ENCODE data around the gene SUN1. TPM values are rescaled to one million over a fixed set of nuclear protein-coding genes. Genes with fewer than 3 reads are reported as not detected.

Gene SUN1
- total RNA-seq, 1 donor, result 118 TPM

- DNase-seq (ENCODE audit: low read depth in 2 of 3, low spot score in 2 of 3), result no peak
Measured at GRCh38 chr7:886626-887487, 54.6 kb downstream of the SUN1 start.

DNA sequence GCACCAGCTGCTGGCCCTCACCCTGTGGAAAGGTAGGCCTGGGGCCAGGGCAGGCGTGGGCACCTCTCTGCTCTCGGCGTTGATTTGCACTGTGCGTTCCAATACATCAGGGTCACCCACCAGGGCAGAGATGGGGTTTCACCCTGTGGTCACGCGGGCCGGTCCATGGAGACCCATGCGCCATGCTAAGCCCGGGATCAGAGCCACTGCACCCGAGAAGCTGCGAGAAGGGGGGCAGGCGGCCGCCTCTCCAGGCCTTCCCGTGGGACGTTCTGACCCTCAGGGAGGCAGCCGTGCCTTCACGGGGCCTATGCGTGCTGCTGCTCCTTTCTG, 55.2 kb downstream of the SUN1 start:
- DNase-seq (ENCODE audit: low read depth in 2 of 3, low spot score in 2 of 3), result no peak

DNA sequence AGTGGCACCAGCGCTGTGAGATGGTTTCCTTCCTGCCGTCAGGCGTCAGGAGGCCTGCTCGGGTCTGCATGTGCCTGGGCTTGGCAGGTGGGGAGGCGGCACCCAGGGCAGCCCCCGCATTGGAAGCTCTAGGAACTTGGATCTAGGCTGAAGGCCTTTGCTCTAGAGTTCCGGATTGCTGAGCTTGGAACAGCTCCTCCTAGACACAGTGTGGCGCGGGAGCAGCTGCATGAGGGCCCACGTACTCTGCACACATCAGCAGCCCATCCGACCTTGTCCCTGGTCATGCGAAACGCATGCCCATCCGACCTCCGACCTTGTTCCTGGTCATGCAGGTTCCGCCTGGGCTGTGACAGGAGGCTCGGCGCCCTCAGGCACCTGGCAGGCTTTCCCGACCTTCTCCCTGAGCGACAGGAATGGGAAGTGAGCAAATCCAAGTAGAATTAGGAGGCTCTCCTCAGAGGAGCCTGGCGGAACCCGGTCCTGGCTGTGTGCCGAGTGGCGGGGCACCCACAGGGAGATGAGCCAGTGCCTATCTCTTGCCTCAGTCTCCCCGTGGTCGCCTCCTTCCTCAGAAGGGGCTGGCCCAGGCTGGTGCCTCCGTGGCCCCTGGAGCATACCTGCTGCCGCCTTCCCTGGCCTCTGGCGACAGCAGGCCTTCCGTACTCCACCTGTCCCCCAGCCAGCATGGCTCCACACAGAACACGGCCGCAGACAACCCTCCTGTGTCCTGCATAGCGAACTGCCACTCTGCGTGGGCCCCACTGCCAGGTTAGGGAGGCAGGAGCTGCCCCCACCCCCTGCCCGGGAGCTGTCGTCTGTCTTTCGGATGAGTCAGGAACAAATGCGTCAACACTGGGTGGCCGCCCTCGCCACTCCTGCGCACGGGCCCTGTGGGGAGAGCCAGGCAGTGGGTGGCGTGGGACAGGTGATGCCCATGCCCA, 56.1 kb downstream of the SUN1 start:
- no peak for DNase-seq (ENCODE audit: low read depth in 2 of 3, low spot score in 2 of 3)

DNA sequence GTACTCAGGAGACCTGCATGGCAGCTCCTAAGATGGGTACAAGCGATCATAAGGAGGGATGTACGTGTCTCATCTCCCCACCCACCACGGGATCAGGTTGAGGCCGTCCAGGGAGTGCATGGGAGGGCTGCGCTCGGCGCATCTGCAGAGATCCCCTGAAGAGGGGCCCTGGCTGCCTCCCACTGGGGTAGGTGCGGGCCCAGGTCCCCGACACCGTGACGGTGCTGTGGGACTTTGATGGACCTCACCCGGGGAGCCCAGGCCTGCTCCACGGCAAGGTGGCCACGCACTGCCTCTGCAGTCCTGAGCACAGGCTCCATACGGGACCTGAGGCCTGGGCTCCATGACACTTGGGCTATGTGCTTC, 56.7 kb downstream of the SUN1 start:
- no peak for DNase-seq (ENCODE audit: low read depth in 2 of 3, low spot score in 2 of 3)

- no peak for DNase-seq (ENCODE audit: low read depth in 2 of 3, low spot score in 2 of 3)
Measured at GRCh38 chr7:889391-889790, 57.1 kb downstream of the SUN1 start.

- DNase-seq (ENCODE audit: low read depth in 2 of 3, low spot score in 2 of 3), result no peak
Measured at GRCh38 chr7:890868-891267, 58.6 kb downstream of the SUN1 start.

GRCh38 chr7:891291-891690, 59.0 kb downstream of the SUN1 start:
- no peak for DNase-seq (ENCODE audit: low read depth in 2 of 3, low spot score in 2 of 3)

DNA sequence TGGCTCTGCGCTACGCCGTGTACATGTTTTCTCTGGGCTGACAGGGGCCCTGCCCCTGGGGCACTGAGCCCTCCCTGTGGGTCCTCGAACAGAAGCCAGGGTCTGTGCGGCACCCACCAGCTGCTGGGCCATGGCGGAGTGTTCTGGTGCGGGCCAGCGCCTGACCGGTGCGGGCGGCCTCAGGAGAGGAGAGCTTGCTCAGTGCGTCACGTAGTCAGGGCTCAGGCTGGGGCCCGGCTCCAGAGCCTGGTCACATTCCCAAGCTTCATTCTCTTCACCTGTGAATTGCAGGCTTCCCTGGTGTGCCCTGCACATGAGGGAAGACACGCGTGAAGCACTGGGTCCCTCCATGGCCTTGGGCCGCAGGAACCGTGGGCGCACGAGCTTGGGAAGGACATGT, 59.5 kb downstream of the SUN1 start:
- DNase-seq (ENCODE audit: low read depth in 2 of 3, low spot score in 2 of 3), result no peak

DNA sequence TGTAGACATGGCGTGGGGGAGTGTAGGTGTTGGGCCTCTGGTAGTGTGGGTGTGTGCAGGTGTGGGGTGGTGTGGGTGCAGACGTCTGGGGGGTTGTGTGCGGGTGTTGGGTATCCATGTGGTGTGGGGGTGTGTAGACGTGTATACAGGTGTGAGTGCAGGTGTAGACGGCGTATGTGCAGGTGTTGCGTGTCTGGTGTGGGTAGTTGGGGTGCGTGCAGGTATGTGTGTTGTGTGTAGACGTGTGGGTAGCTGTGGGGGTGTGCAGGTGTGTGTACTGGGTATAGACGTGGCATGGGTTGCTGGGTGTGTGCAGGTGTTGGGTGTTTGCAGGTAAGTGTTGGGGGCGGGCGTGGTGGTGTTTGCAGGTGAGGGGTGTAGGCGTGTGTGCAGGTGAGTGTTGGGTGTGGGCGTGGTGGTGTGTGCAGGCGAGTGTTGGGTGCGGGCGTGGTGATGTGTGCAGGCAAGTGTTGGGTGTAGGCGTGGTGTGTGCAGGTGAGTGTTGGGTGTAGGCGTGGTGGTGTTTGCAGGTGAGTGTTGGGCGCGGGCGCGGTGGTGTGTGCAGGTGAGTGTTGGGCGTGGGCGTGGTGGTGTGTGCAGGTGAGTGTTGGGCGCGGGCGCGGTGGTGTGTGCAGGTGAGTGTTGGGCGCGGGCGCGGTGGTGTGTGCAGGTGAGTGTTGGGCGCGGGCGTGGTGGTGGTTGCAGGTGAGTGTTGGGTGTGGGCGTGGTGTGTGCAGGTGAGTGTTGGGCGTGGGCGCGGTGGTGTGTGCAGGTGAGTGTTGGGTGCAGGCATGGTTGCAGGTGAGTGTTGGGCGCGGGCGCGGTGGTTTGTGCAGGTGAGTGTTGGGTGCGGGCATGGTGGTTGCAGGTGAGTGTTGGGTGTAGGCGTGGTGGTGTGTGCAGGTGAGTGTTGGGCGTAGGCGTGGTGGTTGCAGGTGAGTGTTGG, 60.6 kb downstream of the SUN1 start:
- DNase-seq (ENCODE audit: low read depth in 2 of 3, low spot score in 2 of 3), result no peak

GRCh38 chr7:893686-894085, 61.4 kb downstream of the SUN1 start:
- DNase-seq (ENCODE audit: low read depth in 2 of 3, low spot score in 2 of 3), result no peak

DNA sequence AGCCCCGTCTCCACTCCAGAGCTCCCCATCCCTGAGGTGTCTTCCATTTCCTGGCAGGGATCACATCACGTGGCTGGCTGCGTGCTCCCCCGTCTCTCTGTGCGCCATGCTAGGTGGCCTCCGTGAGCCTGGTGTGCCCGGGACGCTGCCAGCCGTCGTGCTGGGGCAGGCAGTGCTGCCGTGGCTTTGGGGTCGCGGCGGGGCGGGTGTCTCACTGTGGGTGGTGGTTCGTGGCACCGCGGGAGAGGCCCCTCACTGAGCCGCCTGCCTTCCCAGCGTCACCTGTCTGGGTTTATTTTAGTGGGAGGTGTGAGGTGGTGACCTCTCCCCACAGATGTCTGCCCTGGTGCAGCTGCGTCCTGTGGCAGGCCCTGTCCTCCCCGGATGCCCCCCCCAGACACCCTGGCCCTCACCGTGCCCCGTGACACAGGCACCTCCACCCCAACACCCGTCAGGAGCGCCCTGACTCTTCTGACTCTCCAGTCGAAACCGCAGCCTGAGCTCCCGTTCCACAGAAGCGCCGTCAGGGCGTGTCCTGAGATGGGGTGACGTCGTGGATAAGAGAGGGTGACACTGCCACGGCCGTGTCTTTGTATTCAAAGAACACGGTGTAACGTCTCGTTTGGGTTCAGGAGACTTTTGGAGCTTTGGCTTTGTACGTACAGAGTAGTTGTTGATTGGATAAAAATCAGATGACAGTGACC, 62.0 kb downstream of the SUN1 start:
- no peak for DNase-seq (ENCODE audit: low read depth in 2 of 3, low spot score in 2 of 3)

DNA sequence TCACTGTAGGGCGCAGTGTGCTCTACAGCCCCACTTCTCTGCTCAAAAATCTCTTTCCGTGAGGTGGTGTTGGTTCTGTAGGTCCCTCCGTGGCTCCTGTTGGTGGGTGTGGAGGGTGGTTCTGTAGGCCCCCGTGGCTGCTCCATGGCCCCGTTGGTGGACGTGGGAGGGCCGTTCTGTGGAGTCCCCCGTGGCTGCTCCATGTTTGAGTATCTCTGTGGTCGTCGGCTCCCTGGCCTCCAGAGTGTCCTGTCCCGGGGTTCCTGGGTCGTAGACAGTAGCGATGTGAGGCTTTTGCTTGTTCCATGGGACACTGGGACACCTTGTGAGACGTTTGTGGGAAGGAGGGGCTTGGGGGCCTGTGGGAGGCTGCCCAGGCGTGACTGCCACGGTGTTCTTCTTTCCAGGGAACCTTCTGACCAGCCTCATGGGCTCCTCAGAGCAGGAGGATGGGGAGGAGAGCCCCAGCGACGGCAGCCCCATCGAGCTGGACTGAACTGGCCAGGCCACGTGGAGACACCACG, 62.7 kb downstream of the SUN1 start:
- no peak for DNase-seq (ENCODE audit: low read depth in 2 of 3, low spot score in 2 of 3)

GRCh38 chr7:895451-896052, 63.3 kb downstream of the SUN1 start:
- DNase-seq (ENCODE audit: low read depth in 2 of 3, low spot score in 2 of 3), result no peak

DNA sequence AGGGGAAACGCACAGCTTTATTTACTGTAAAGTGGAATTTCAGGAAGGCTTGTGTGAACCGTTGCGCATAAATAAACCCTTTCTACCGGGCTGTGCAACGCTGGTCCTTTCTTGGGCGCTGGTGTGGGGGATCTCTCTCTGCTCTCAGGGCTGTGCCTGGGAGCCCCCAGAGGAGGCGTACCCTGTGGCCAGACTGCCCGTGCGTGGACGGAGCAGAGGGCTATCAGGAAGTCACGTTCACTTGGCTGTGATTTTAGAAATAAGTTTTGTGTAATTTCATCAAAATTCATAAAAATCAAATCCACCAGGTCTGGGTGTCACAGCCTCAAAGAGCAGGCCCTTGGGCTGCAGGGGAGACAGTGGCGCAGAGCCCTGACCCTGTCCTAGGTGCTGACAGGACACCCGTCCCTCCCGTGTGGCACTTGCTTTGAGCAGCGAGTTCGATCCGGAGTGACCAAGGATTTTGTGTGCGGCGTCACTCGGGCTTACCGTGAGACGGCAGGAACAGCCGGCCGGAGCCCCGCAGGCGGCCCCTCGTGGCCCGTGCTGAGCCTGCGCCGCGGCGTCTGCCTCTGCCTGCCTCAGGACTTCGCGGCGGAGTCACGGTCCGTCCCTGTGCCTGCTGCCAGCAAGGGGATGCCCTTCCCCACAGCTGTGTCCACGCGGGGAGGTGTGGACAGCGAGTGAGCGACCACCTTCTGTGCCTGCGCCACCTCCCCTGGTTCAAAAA, 64.2 kb downstream of the SUN1 start:
- no peak for DNase-seq (ENCODE audit: low read depth in 2 of 3, low spot score in 2 of 3)

DNA sequence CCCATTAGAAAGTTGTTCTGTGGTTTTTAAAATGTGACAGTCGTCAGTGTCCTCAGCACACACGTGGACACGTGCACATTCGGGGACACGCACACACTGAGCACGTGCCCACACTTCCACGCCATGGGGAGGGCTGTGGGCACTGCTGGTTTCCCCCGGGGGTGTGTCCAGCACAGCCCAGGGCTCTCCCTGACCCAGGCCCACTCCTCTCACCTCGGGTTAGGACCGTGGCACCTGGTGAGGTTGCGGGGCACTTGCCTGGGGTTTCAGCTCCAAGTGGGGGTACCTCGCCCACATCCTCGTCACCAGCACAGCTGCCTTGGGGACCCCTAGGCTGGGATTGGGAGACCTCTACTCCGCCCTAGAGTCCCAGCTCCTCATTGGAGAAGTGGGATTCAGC, 64.8 kb downstream of the SUN1 start:
- no peak for DNase-seq (ENCODE audit: low read depth in 2 of 3, low spot score in 2 of 3)

DNA sequence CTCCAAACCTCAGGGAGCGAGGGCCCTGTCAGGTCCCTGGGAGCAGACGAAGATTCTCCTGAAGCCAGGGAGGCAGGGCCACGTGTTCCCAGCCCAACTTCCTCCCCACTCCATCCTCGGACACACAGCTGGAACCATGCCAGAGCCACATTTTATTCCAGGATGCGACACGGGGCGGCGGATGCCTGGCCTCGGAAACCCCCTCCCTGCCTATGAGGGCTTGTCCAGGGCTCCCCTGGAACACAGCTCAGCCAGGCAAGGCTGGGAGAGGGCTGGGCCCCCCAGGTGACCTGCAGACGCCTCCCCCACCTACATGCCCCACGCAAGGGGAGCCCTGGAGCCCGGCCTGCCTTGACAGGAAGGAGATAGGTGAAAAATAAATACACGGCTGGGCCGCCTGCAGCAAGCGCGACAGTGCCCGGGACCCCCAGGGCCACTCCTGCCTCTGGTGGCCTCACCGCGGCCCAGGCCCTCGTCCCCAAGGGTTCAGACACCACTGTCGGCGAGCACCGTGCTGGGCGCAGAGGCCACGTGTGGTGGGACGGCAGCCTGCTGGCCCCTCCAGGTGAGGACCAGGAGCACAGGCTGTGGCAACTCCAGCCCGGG, 65.6 kb downstream of the SUN1 start:
- DNase-seq (ENCODE audit: low read depth in 2 of 3, low spot score in 2 of 3), result no peak

- no peak for DNase-seq (ENCODE audit: low read depth in 2 of 3, low spot score in 2 of 3)
Measured at GRCh38 chr7:898460-898854, 66.2 kb downstream of the SUN1 start.

GRCh38 chr7:898855-899681, 66.8 kb downstream of the SUN1 start:
- DNase-seq (ENCODE audit: low read depth in 2 of 3, low spot score in 2 of 3), result no peak

Data from hematopoietic multipotent progenitor cell (in vitro differentiated cells).